KMS-11 (cell line): ENCODE results near the gene WNT9A.
"Not testable (repeated sequence)": the region's sequence is repeated elsewhere in the genome, so short reads cannot be mapped to it uniquely, and the experiment has no call there.

ENCODE experiments used
- H2AFZ ChIP-seq: fragments of 200-600 bp; sonication (generic); 2 replicates; pipeline ENCODE4 v1.6.1; 2016; ENCODE audit warnings: antibody characterized with exemption, mixed run types, low read depth
- H3K27ac ChIP-seq: fragments of 200-600 bp; sonication (generic); 2 replicates; pipeline ENCODE4 v1.6.1; 2016; ENCODE audit warnings: mild to moderate bottlenecking, mixed run types
- H3K27me3 ChIP-seq: fragments of 200-600 bp; sonication (generic); 2 replicates; pipeline ENCODE4 v1.6.1; 2017; ENCODE audit warnings: mild to moderate bottlenecking, low read depth, mixed run types, moderate library complexity; ENCODE audit not compliant: insufficient read depth
- H3K36me3 ChIP-seq: fragments of 200-600 bp; sonication (generic); 2 replicates; pipeline ENCODE4 v1.6.1; 2017; ENCODE audit warnings: mild to moderate bottlenecking, mixed run types; ENCODE audit not compliant: insufficient read depth
- H3K4me1 ChIP-seq: fragments of 200-600 bp; sonication (generic); 2 replicates; pipeline ENCODE4 v1.6.1; 2016; ENCODE audit warnings: mild to moderate bottlenecking, low read depth, mixed run types; ENCODE audit not compliant: poor library complexity, severe bottlenecking
- H3K4me2 ChIP-seq: fragments of 200-600 bp; sonication (generic); 2 replicates; pipeline ENCODE4 v1.7.0; 2016; ENCODE audit warnings: mild to moderate bottlenecking, mixed run types
- H3K4me3 ChIP-seq: fragments of 200-600 bp; sonication (generic); IDR thresholded peaks from 2 replicates; pipeline ENCODE4 v1.6.1; 2017; ENCODE audit warnings: low read depth, low read length, mixed read lengths; ENCODE audit not compliant: insufficient read depth
- H3K79me2 ChIP-seq: fragments of 200-600 bp; sonication (generic); 2 replicates; pipeline ENCODE4 v1.6.1; 2016; ENCODE audit warnings: low read depth, mixed run types; ENCODE audit not compliant: insufficient read depth
- H3K9ac ChIP-seq: fragments of 200-600 bp; sonication (generic); 2 replicates; pipeline ENCODE4 v1.6.1; 2016; ENCODE audit warnings: mild to moderate bottlenecking, mixed run types
- H4K20me1 ChIP-seq: fragments of 200-600 bp; sonication (generic); 2 replicates; pipeline ENCODE4 v1.6.1; 2016; ENCODE audit warnings: mild to moderate bottlenecking, mixed run types; ENCODE audit not compliant: insufficient read depth
- TF ChIP-seq, protein P1 (sequence below): fragments of 200-600 bp; sonication (generic); conservative IDR thresholded peaks from 2 replicates; pipeline ENCODE4 v1.6.1; 2017; ENCODE audit warnings: low read depth, mild to moderate bottlenecking, antibody characterized with exemption, low read length, moderate library complexity, mixed read lengths

Gene WNT9A

DNA sequence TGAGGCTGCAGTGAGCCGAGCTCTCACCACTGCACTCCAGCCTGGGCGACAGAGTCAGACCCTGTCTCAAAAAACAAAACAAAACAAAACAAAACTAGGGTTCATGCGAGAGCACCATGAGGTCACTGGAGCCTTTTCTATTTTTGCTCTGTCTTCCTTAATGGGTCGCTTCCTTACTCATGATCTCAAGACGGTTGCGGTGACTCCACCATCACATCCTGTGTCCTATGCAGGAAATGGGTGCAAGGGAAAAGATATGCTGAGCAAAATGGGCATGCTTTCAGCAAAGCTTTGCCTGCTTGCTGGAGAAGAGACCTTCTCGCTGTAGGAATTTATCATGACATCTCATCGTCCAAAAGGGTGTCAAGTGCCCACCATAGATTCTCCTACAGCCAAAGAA, 36.4 kb downstream of the WNT9A start:
- no peak overlapping the region for H3K4me2 ChIP-seq
- H3K79me2 ChIP-seq: no peaks in the 10 kb centered on the region
- no peaks in the 10 kb centered on the region for H3K4me1 ChIP-seq
- H3K4me3 ChIP-seq: no peak overlapping the region
- H4K20me1 ChIP-seq: no peaks in the 10 kb centered on the region
- TF ChIP-seq, protein P1, sequence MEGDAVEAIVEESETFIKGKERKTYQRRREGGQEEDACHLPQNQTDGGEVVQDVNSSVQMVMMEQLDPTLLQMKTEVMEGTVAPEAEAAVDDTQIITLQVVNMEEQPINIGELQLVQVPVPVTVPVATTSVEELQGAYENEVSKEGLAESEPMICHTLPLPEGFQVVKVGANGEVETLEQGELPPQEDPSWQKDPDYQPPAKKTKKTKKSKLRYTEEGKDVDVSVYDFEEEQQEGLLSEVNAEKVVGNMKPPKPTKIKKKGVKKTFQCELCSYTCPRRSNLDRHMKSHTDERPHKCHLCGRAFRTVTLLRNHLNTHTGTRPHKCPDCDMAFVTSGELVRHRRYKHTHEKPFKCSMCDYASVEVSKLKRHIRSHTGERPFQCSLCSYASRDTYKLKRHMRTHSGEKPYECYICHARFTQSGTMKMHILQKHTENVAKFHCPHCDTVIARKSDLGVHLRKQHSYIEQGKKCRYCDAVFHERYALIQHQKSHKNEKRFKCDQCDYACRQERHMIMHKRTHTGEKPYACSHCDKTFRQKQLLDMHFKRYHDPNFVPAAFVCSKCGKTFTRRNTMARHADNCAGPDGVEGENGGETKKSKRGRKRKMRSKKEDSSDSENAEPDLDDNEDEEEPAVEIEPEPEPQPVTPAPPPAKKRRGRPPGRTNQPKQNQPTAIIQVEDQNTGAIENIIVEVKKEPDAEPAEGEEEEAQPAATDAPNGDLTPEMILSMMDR: no peak
- H2AFZ ChIP-seq: no peak overlapping the region
- H3K9ac ChIP-seq: no peak overlapping the region
- H3K27me3 ChIP-seq: peaks cover 6% of the 10 kb centered on the region
- no peaks in the 10 kb centered on the region for H3K36me3 ChIP-seq
- no peak overlapping the region for H3K27ac ChIP-seq

- Histone ChIP-seq H3K4me1 (no peaks in the 10 kb centered on the region), H3K9ac (no peak overlapping the region), H3K79me2 (no peaks in the 10 kb centered on the region), H2AFZ (no peak overlapping the region), H3K4me2 (no peak overlapping the region), H3K27ac (no peak overlapping the region), H3K27me3 (peaks cover 6% of the 10 kb centered on the region), H3K4me3 (no peak overlapping the region), H4K20me1 (no peaks in the 10 kb centered on the region), H3K36me3 (no peaks in the 10 kb centered on the region)
- TF ChIP-seq, protein P1: no peak
Observed at GRCh38 chr1:227910511-227911153, 37.1 kb downstream of the WNT9A start.

DNA sequence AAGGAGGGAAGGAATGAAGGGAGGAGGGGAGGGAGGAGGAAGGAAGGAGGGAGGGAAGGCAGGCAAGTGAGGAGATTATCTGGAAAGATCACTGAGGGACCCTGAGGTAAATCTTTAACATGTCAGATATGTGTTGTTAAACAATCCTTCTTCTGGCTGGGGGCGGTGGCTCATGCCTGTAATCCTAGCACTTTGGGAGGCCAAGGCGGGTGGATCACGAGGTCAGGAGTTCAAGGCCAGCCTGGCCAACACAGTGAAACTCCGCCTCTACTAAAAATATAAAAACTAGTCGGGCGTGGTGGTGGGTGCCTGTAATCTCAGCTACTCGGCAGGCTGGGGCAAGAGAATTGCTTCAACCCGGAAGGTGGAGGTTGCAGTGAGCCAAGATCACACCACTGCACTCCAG, 37.8 kb downstream of the WNT9A start:
- not testable (repeated sequence) for H3K4me1 ChIP-seq, H3K27ac ChIP-seq, H3K4me3 ChIP-seq, H3K27me3 ChIP-seq, H3K4me2 ChIP-seq, H3K9ac ChIP-seq, H3K79me2 ChIP-seq, H2AFZ ChIP-seq, H4K20me1 ChIP-seq, H3K36me3 ChIP-seq

DNA sequence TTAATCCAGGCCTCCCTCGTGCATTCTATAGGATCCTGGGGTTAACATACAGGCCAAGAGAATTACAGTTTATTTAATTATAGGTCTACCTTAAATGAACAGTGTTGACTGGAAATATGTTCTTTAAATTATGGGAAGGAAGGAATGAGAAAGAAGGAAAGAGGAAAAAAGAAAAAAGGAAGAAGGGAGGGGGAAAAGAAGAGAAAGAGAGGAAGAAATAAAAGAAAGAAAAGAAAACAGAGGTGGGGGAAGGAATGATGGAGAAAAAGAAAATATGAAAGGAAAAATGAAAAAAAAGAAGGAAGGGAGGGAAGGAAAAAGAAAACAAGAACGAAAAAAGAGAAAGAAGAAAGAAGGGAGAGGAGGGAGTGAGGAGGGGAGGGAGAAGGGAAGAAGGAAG, 38.5 kb downstream of the WNT9A start:
- TF ChIP-seq, protein P1: no peak
- H3K36me3 ChIP-seq: no peaks in the 10 kb centered on the region
- no peak overlapping the region for H3K27ac ChIP-seq
- H2AFZ ChIP-seq: no peak overlapping the region
- H3K27me3 ChIP-seq: peaks cover 6% of the 10 kb centered on the region
- H3K4me2 ChIP-seq: no peak overlapping the region
- no peaks in the 10 kb centered on the region for H4K20me1 ChIP-seq
- no peaks in the 10 kb centered on the region for H3K4me1 ChIP-seq
- H3K9ac ChIP-seq: no peak overlapping the region
- H3K79me2 ChIP-seq: no peaks in the 10 kb centered on the region
- no peak overlapping the region for H3K4me3 ChIP-seq

- Histone ChIP-seq H3K4me2 (no peak overlapping the region), H3K4me3 (no peak overlapping the region), H2AFZ (no peak overlapping the region), H3K9ac (no peak overlapping the region), H4K20me1 (no peaks in the 10 kb centered on the region), H3K79me2 (no peaks in the 10 kb centered on the region), H3K36me3 (no peaks in the 10 kb centered on the region), H3K27ac (no peak overlapping the region), H3K27me3 (peaks cover 6% of the 10 kb centered on the region), H3K4me1 (no peaks in the 10 kb centered on the region)
- TF ChIP-seq, protein P1: no peak
Observed at GRCh38 chr1:227908359-227908758, 39.4 kb downstream of the WNT9A start.
